Measurements from ENCODE around the gene TCEANC2. TPM values are rescaled to one million over a fixed set of nuclear protein-coding genes. Genes with fewer than 3 reads are reported as not detected.

TCEANC2 gene
- total and polyA plus RNA-seq, 2 donors (not counting 3 experiments of a cell fraction or from before 2014, with no cell fraction given): 3.2 to 6.1 TPM

GRCh38 chr1:54107131-54107530, 53.7 kb downstream of the TCEANC2 start:
- no peaks in the 10 kb centered on the region for H3K27me3 ChIP-seq (ENCODE audit: control insufficient read depth in 2 of 2, insufficient read depth in 2 of 2, low read length in 2 of 2)
- no peak for FAIRE-seq
- POLR2A ChIA-PET: no interaction called here
- H2AFZ ChIP-seq (ENCODE audit: low read depth, low read length): no peak overlapping the region
- no peaks in the 10 kb centered on the region for H4K20me1 ChIP-seq (replicated peaks; ENCODE audit: control insufficient read depth, extremely low read depth, insufficient read depth, low read length)
- dilution Hi-C loops (cut with MboI; ENCODE audit: extremely low pct_ligation_motif_present, low sequenced_read_pairs) (no loop called here), intact Hi-C loops (cut with micrococcal nuclease) (no loop called here)
- TF ChIP-seq, protein P1, sequence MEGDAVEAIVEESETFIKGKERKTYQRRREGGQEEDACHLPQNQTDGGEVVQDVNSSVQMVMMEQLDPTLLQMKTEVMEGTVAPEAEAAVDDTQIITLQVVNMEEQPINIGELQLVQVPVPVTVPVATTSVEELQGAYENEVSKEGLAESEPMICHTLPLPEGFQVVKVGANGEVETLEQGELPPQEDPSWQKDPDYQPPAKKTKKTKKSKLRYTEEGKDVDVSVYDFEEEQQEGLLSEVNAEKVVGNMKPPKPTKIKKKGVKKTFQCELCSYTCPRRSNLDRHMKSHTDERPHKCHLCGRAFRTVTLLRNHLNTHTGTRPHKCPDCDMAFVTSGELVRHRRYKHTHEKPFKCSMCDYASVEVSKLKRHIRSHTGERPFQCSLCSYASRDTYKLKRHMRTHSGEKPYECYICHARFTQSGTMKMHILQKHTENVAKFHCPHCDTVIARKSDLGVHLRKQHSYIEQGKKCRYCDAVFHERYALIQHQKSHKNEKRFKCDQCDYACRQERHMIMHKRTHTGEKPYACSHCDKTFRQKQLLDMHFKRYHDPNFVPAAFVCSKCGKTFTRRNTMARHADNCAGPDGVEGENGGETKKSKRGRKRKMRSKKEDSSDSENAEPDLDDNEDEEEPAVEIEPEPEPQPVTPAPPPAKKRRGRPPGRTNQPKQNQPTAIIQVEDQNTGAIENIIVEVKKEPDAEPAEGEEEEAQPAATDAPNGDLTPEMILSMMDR (IDR thresholded peaks at IDR 0.05; ENCODE audit: extremely low read depth in 1 of 2, insufficient read depth in 1 of 2, low read depth in 1 of 2, low read length in 2 of 2): peak in 1 of 2 donors; percentile 29
- TF ChIP-seq GATA2 (IDR thresholded peaks at IDR 0.05; ENCODE audit: insufficient read depth, insufficient read length, low read depth, low read length) (no peak), JUN (IDR thresholded peaks at IDR 0.05; ENCODE audit: borderline replicate concordance, insufficient read depth, insufficient read length, low read depth) (no peak)
- no peak overlapping the region for H3K4me2 ChIP-seq (ENCODE audit: insufficient read depth, low read length)
- DNase-seq (ENCODE audit: low read depth, low spot score): no peak
- no peak overlapping the region for H3K27ac ChIP-seq (ENCODE audit: insufficient read depth, low read depth, low read length)
- no TSS peak for BruUV-seq (replicated peaks)
- no peak overlapping the region for H3K4me3 ChIP-seq (replicated peaks in 1 of 3; ENCODE audit: insufficient read depth in 1 of 3, low read depth in 1 of 3, low read length in 3 of 3)
- no peaks in the 10 kb centered on the region for H3K36me3 ChIP-seq (ENCODE audit: control insufficient read depth in 2 of 2, extremely low read depth in 1 of 2, insufficient read depth in 2 of 2, low read length in 2 of 2)
- no peaks in the 10 kb centered on the region for H3K79me2 ChIP-seq (ENCODE audit: control insufficient read depth, insufficient read depth, low read length)
- CTCF ChIA-PET: interaction anchor here (1.6 kb wide), 1 partner anchor 14 kb away, joined by 9 read pairs; no protein-coding TSS in a partner anchor
- H3K4me1 ChIP-seq (ENCODE audit: control insufficient read depth, extremely low read depth, insufficient read depth, low read length): no peaks in the 10 kb centered on the region
- H3K9ac ChIP-seq (replicated peaks; ENCODE audit: extremely low read depth, insufficient read depth, low read length): no peak overlapping the region
- no peaks in the 10 kb centered on the region for H3K9me3 ChIP-seq (replicated peaks; ENCODE audit: control insufficient read depth, insufficient read depth, low read length)
- no peaks in the 10 kb centered on the region for H3K9me1 ChIP-seq (replicated peaks; ENCODE audit: control insufficient read depth, extremely low read depth, insufficient read depth, low read length)

DNA sequence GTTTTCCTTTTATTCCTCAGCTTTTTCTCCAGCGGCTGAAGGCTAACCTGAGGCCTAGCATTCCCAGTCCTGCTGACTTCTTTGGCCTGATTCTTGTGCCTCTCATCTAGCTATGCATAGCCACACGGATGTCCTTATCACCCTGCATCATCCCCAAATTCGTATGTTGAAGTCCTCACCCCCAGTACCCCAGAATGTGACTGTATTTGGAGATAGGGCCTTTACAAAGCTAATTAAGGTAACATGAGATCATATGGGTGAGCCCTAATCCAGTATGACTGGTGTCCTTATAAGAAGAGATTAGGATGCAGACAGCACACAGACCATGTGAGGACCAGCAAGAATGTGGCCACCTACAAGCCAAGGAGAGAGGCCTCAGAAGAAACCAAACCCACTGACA, 54.7 kb downstream of the TCEANC2 start:
- no peaks in the 10 kb centered on the region for H3K9me1 ChIP-seq (replicated peaks; ENCODE audit: control insufficient read depth, extremely low read depth, insufficient read depth, low read length)
- H3K9ac ChIP-seq (replicated peaks; ENCODE audit: extremely low read depth, insufficient read depth, low read length): no peak overlapping the region
- FAIRE-seq (no peak), DNase-seq (ENCODE audit: low read depth, low spot score) (no peak)
- no peak overlapping the region for H3K4me2 ChIP-seq (ENCODE audit: insufficient read depth, low read length)
- TF ChIP-seq EZH2 (IDR thresholded peaks at IDR 0.05; ENCODE audit: borderline replicate concordance, low read depth, low read length, severe bottlenecking) (no peak), POLR2AphosphoS5 (IDR thresholded peaks at IDR 0.05; ENCODE audit: insufficient read depth, low read depth, low read length) (no peak), FOS (IDR thresholded peaks at IDR 0.05; ENCODE audit: borderline replicate concordance, insufficient read depth, low read length) (no peak), MAX (IDR thresholded peaks at IDR 0.05; ENCODE audit: insufficient read depth, insufficient read length) (no peak), GATA2 (IDR thresholded peaks at IDR 0.05; ENCODE audit: insufficient read depth, insufficient read length, low read depth, low read length) (no peak)
- TF ChIP-seq, protein P1 (IDR thresholded peaks at IDR 0.05; ENCODE audit: extremely low read depth in 1 of 2, insufficient read depth in 1 of 2, low read depth in 1 of 2, low read length in 2 of 2): no peak
- no peaks in the 10 kb centered on the region for H3K79me2 ChIP-seq (ENCODE audit: control insufficient read depth, insufficient read depth, low read length)
- no peaks in the 10 kb centered on the region for H4K20me1 ChIP-seq (replicated peaks; ENCODE audit: control insufficient read depth, extremely low read depth, insufficient read depth, low read length)
- no peaks in the 10 kb centered on the region for H3K9me3 ChIP-seq (replicated peaks; ENCODE audit: control insufficient read depth, insufficient read depth, low read length)
- H3K4me1 ChIP-seq (ENCODE audit: control insufficient read depth, extremely low read depth, insufficient read depth, low read length): no peaks in the 10 kb centered on the region
- no peak overlapping the region for H3K27ac ChIP-seq (ENCODE audit: insufficient read depth, low read depth, low read length)
- H3K27me3 ChIP-seq (ENCODE audit: control insufficient read depth in 2 of 2, insufficient read depth in 2 of 2, low read length in 2 of 2): no peaks in the 10 kb centered on the region
- ChIA-PET POLR2A (no interaction called here), CTCF (interaction anchor here (0.6 to 1.6 kb wide), 5 partner anchors 13 to 381 kb away, joined by 3 to 9 read pairs (median 3); no protein-coding TSS in a partner anchor)
- H3K36me3 ChIP-seq (ENCODE audit: control insufficient read depth in 2 of 2, extremely low read depth in 1 of 2, insufficient read depth in 2 of 2, low read length in 2 of 2): no peaks in the 10 kb centered on the region
- no peak overlapping the region for H3K4me3 ChIP-seq (replicated peaks in 1 of 3; ENCODE audit: insufficient read depth in 1 of 3, low read depth in 1 of 3, low read length in 3 of 3)
- no TSS peak for BruUV-seq (replicated peaks)
- no peak overlapping the region for H2AFZ ChIP-seq (ENCODE audit: low read depth, low read length)
- dilution Hi-C loops (cut with MboI; ENCODE audit: extremely low pct_ligation_motif_present, low sequenced_read_pairs) (no loop called here), intact Hi-C loops (cut with micrococcal nuclease) (no loop called here)
